Liver (tissue), 9 donors: Measurements from ENCODE around the gene MYH11. TPM values are rescaled to one million over a fixed set of nuclear protein-coding genes. Genes with fewer than 3 reads are reported as not detected.
A peak's percentile ranks its signal among the peaks of the same experiment; 100 is the strongest.

Source experiments
- DNase-seq: peaks from one replicate; pipeline ENCODE4 v3.0.0-alpha.2; 2017; ENCODE audit warnings: low spot score
- H3K27ac ChIP-seq, 2 donors: one replicate each; pipeline ENCODE4 v1.7.0; 2013; ENCODE audit warnings: inconsistent platforms in 2 of 2, low read length in 2 of 2, control low read depth in 1 of 2, low read depth in 1 of 2, mild to moderate bottlenecking in 1 of 2
- H3K27me3 ChIP-seq, 4 donors: one replicate each; pipeline versions ENCODE4 v1.6.1 to v1.7.0; 2013; ENCODE audit warnings: low read length in 3 of 4, inconsistent platforms in 1 of 4, mild to moderate bottlenecking in 1 of 4, moderate library complexity in 1 of 4; ENCODE audit not compliant: control insufficient read depth in 4 of 4, insufficient read depth in 4 of 4
- H3K36me3 ChIP-seq, 4 donors: one replicate each; pipeline versions ENCODE4 v1.6.1 to v1.7.0; 2013; ENCODE audit warnings: low read length in 3 of 4, mild to moderate bottlenecking in 3 of 4, low read depth in 1 of 4, moderate library complexity in 1 of 4; ENCODE audit not compliant: control insufficient read depth in 4 of 4, insufficient read depth in 3 of 4
- H3K4me1 ChIP-seq, 4 donors: one replicate each; pipeline versions ENCODE4 v1.6.1 to v1.7.0; 2013; ENCODE audit warnings: low read length in 3 of 4, mild to moderate bottlenecking in 3 of 4, moderate library complexity in 1 of 4; ENCODE audit not compliant: control insufficient read depth in 4 of 4, insufficient read depth in 4 of 4
- H3K4me3 ChIP-seq, 3 donors: one replicate each; pipeline versions ENCODE4 v1.6.1 to v1.7.0; 2013; ENCODE audit warnings: low read length in 3 of 3, control low read depth in 1 of 3, low read depth in 1 of 3, mild to moderate bottlenecking in 1 of 3
- H3K9ac ChIP-seq, 2 donors: one replicate each; pipeline ENCODE4 v1.7.0; 2013; ENCODE audit warnings: low read length in 2 of 2, mild to moderate bottlenecking in 2 of 2, moderate library complexity in 2 of 2, control low read depth in 1 of 2, low read depth in 1 of 2
- H3K9me3 ChIP-seq, 4 donors: one replicate each; pipeline versions ENCODE4 v1.6.1 to v1.7.0; 2013; ENCODE audit warnings: low read length in 3 of 4; ENCODE audit not compliant: control insufficient read depth in 4 of 4
- EGR1 ChIP-seq, 2 donors: IDR thresholded peaks; 2 replicates each; pipeline ENCODE4 v1.6.1; 2016 to 2018; ENCODE audit warnings: antibody characterized with exemption in 2 of 2, low read depth in 2 of 2
- FOXA1 ChIP-seq: IDR thresholded peaks from 2 replicates; pipeline ENCODE4 v1.6.1; 2016; ENCODE audit warnings: antibody characterized with exemption
- FOXA2 ChIP-seq: IDR thresholded peaks from 2 replicates; pipeline ENCODE4 v1.6.1; 2016; ENCODE audit warnings: antibody characterized with exemption
- GABPA ChIP-seq, 2 donors: IDR thresholded peaks in 1 of 2; conservative IDR thresholded peaks in 1 of 2; 2 replicates each; pipeline ENCODE4 v1.6.1; 2016; ENCODE audit warnings: antibody characterized with exemption in 2 of 2, mild to moderate bottlenecking in 1 of 2, moderate library complexity in 1 of 2
- HNF4A ChIP-seq, 2 donors: conservative IDR thresholded peaks; 2 replicates each; pipeline ENCODE4 v1.6.1; 2016; ENCODE audit warnings: antibody characterized with exemption in 2 of 2, mild to moderate bottlenecking in 2 of 2
- HNF4G ChIP-seq: IDR thresholded peaks from 2 replicates; pipeline ENCODE4 v1.6.1; 2016; ENCODE audit warnings: antibody characterized with exemption
- JUND ChIP-seq, 2 donors: IDR thresholded peaks; 2 replicates each; pipeline ENCODE4 v1.6.1; 2016; ENCODE audit warnings: antibody characterized with exemption in 2 of 2
- NR2F2 ChIP-seq: IDR thresholded peaks from 2 replicates; pipeline ENCODE4 v1.6.1; 2016; ENCODE audit warnings: antibody characterized with exemption
- RAD21 ChIP-seq, 2 donors: IDR thresholded peaks; 2 replicates each; pipeline ENCODE4 v1.6.1; 2016; ENCODE audit warnings: antibody characterized with exemption in 2 of 2, mild to moderate bottlenecking in 2 of 2
- RXRA ChIP-seq, 2 donors: IDR thresholded peaks; 2 replicates each; pipeline ENCODE4 v1.6.1; 2017 to 2018; ENCODE audit warnings: antibody characterized with exemption in 2 of 2, mild to moderate bottlenecking in 1 of 2
- SP1 ChIP-seq: IDR thresholded peaks from 2 replicates; pipeline ENCODE4 v1.6.1; 2018; ENCODE audit warnings: antibody characterized with exemption, mild to moderate bottlenecking
- TAF1 ChIP-seq: conservative IDR thresholded peaks from 2 replicates; pipeline ENCODE4 v1.6.1; 2016; ENCODE audit warnings: antibody characterized with exemption, mild to moderate bottlenecking
- YY1 ChIP-seq: IDR thresholded peaks from 2 replicates; pipeline ENCODE4 v1.6.1; 2016; ENCODE audit warnings: antibody characterized with exemption, mild to moderate bottlenecking
- WGBS: extraction: QIAGEN DNeasy Blood & Tissue Kit; methylation state at CpG from one replicate; pipeline ENCODE4 v1.1.7; 2013; 5-methylcytosine and 5-hydroxymethylcytosine counted together
- polyA plus RNA-seq, 2 donors: library from polyadenylated mRNA; stranded (reverse) in 1 of 2; unstranded in 1 of 2; fragments of 200-250 nt in 1 of 2; fragments of >200 nt in 1 of 2; fragmentation: Nextera tagmentation in 1 of 2; extraction: Ambion mirVana in 1 of 2; gene quantifications; one replicate each; pipeline versions ENCODE4 v1.2.1 to v1.2.3, GENCODE V29; 2013 to 2015
- total RNA-seq, 2 donors: library from RNA; depleted of rRNA; stranded (reverse); fragments of >200 nt; gene quantifications; one replicate each; pipeline ENCODE4 v1.2.3, GENCODE V29; 2014
- TF ChIP-seq, protein P1 (sequence below): IDR thresholded peaks from 2 replicates; pipeline ENCODE4 v1.6.1; 2016; ENCODE audit warnings: antibody characterized with exemption
- TF ChIP-seq, protein P2 (sequence below): IDR thresholded peaks from 2 replicates; pipeline ENCODE4 v1.6.1; 2016; ENCODE audit warnings: antibody characterized with exemption
- TF ChIP-seq, protein P3 (sequence below): fragments of 150-350 bp; IDR thresholded peaks from 2 replicates; pipeline ENCODE4 v1.5.1; 2017; ENCODE audit warnings: improper control_type of control experiment, low read depth, low read length; ENCODE audit not compliant: missing input control
- TF ChIP-seq, protein P4 (sequence below): IDR thresholded peaks from 2 replicates; pipeline ENCODE4 v1.6.1; 2016; ENCODE audit warnings: antibody characterized with exemption
- donor health status: healthy.
- donor health status: healthy.
- donor health status: healthy.
- donor health status: healthy.
- donor health status: healthy.

MYH11 gene
- total and polyA plus RNA-seq, 4 donors, result 0.51 to 33.7 (median 4.0) TPM

DNA sequence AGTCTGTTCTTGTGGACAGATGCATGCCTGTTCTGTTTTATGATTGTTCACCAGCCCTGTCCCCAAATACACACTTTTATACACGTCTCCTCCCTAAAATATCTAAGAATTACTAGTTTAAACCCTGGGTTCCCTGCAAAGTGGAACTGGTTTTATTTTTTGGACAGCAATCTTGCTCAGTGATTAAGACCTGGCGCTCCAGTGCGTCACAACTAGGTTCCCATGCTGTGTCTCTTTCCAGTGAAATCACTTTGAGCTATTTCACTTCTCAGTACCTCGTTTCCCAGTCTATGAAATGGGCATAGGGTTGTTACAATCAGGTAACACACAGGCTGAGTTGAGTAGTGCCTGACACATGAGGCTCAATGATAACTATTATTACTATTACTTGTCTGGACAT is 30.5 kb upstream of the MYH11 start:
- H3K9ac ChIP-seq, result no peak overlapping the region
- peak overlapping the region; percentile 68 to 100 (median 73) for H3K4me3 ChIP-seq
- no peak overlapping the region for H3K27ac ChIP-seq
- no peaks in the 10 kb centered on the region for H3K9me3 ChIP-seq
- no peaks in the 10 kb centered on the region for H3K27me3 ChIP-seq
- TF ChIP-seq, protein P1, sequence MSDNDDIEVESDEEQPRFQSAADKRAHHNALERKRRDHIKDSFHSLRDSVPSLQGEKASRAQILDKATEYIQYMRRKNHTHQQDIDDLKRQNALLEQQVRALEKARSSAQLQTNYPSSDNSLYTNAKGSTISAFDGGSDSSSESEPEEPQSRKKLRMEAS, result no peak
- TF ChIP-seq, protein P2, sequence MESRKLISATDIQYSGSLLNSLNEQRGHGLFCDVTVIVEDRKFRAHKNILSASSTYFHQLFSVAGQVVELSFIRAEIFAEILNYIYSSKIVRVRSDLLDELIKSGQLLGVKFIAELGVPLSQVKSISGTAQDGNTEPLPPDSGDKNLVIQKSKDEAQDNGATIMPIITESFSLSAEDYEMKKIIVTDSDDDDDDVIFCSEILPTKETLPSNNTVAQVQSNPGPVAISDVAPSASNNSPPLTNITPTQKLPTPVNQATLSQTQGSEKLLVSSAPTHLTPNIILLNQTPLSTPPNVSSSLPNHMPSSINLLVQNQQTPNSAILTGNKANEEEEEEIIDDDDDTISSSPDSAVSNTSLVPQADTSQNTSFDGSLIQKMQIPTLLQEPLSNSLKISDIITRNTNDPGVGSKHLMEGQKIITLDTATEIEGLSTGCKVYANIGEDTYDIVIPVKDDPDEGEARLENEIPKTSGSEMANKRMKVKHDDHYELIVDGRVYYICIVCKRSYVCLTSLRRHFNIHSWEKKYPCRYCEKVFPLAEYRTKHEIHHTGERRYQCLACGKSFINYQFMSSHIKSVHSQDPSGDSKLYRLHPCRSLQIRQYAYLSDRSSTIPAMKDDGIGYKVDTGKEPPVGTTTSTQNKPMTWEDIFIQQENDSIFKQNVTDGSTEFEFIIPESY, result no peak
- TF ChIP-seq HNF4G (no peak), RXRA (IDR thresholded peaks at IDR 0.05) (no peak), JUND (IDR thresholded peaks at IDR 0.05) (no peak), YY1 (no peak), NR2F2 (no peak), SP1 (no peak), FOXA1 (no peak), FOXA2 (no peak), RAD21 (IDR thresholded peaks at IDR 0.05) (no peak)
- H3K36me3 ChIP-seq, result peaks cover 0 to 8% (median 5%) of the 10 kb centered on the region in 4 donors
- no peak for DNase-seq
- 94% methylated on average over 4 of the region's 4 CpGs for WGBS
- peaks cover 1 to 15% (median 11%) of the 10 kb centered on the region in 4 donors for H3K4me1 ChIP-seq

DNA sequence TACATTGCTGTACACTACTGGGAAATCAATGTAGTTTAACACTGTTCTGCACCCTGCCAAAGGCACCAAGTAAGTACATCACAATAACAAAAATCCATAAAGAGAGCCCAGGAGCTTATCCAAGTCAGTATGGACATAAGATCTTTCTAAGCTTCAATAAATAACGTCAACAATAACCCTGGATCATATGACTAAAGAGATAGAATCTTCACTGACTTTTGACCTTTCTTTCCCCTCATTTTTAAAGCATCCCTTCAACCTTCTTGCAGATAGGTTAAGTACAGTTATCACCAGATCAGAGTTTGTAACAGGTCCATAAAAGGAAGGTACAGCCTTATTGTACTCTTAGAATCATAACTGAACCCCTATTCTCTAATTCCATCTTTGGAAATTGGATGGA is 29.2 kb upstream of the MYH11 start:
- H3K27ac ChIP-seq, result no peak overlapping the region
- no peak overlapping the region for H3K9ac ChIP-seq
- H3K27me3 ChIP-seq, result no peaks in the 10 kb centered on the region
- TF ChIP-seq RXRA (IDR thresholded peaks at IDR 0.05), result no peak
- TF ChIP-seq, protein P2, result no peak
- no peak for TF ChIP-seq GABPA (IDR thresholded peaks at IDR 0.05 in 1 of 2, conservative IDR thresholded peaks at IDR 0.05 in 1 of 2)
- no peak for TF ChIP-seq JUND (IDR thresholded peaks at IDR 0.05)
- TF ChIP-seq, protein P3, sequence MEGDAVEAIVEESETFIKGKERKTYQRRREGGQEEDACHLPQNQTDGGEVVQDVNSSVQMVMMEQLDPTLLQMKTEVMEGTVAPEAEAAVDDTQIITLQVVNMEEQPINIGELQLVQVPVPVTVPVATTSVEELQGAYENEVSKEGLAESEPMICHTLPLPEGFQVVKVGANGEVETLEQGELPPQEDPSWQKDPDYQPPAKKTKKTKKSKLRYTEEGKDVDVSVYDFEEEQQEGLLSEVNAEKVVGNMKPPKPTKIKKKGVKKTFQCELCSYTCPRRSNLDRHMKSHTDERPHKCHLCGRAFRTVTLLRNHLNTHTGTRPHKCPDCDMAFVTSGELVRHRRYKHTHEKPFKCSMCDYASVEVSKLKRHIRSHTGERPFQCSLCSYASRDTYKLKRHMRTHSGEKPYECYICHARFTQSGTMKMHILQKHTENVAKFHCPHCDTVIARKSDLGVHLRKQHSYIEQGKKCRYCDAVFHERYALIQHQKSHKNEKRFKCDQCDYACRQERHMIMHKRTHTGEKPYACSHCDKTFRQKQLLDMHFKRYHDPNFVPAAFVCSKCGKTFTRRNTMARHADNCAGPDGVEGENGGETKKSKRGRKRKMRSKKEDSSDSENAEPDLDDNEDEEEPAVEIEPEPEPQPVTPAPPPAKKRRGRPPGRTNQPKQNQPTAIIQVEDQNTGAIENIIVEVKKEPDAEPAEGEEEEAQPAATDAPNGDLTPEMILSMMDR, result no peak
- no peak for TF ChIP-seq YY1
- no peak for TF ChIP-seq FOXA1
- TF ChIP-seq TAF1, result no peak
- no peak for TF ChIP-seq SP1
- TF ChIP-seq, protein P1, result no peak
- TF ChIP-seq FOXA2, result no peak
- no peak for TF ChIP-seq EGR1 (IDR thresholded peaks at IDR 0.05; ENCODE audit: low read depth in 2 of 2)
- TF ChIP-seq, protein P4, sequence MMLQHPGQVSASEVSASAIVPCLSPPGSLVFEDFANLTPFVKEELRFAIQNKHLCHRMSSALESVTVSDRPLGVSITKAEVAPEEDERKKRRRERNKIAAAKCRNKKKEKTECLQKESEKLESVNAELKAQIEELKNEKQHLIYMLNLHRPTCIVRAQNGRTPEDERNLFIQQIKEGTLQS, result no peak
- TF ChIP-seq HNF4A (conservative IDR thresholded peaks at IDR 0.05), result no peak
- TF ChIP-seq RAD21 (IDR thresholded peaks at IDR 0.05), result no peak
- no peak overlapping the region for H3K4me3 ChIP-seq
- H3K9me3 ChIP-seq, result no peaks in the 10 kb centered on the region
- DNase-seq, result no peak
- peaks cover 0 to 12% (median 10%) of the 10 kb centered on the region in 4 donors for H3K36me3 ChIP-seq
- peaks cover 1 to 15% (median 11%) of the 10 kb centered on the region in 4 donors for H3K4me1 ChIP-seq
- 80% methylated on average over 1 of the region's 1 CpG for WGBS
